K562 (cell line): Measurements from ENCODE around the gene CCSAP. TPM values are rescaled to one million over a fixed set of nuclear protein-coding genes. Genes with fewer than 3 reads are reported as not detected.

ENCODE experiments used
- ATAC-seq: fragments of 200-7000 bp; cut with Tn5 transposase; 3 replicates; pipeline ENCODE4 v1.9.1; 2020; ENCODE audit warnings: moderate library complexity
- BruUV-seq: library from RNA; stranded (reverse); fragments of 400-500 nt; replicated peaks from 2 replicates; lab custom pipeline; 2021; lab: Mats Ljungman, UMichigan
- CTCF ChIA-PET: fragments of 300-600 bp; formaldehyde crosslinking; extraction: SDS; loops from one replicate; lab custom pipeline; 2021; ENCODE audit warnings: low intra/inter-chr PET ratio; lab: Yijun Ruan, JAX
- POLR2A ChIA-PET: fragments of 300-600, 350-650 bp; sonication (Branson Sonifier 250); formaldehyde crosslinking; extraction: SDS; loops from one replicate; lab custom pipeline; 2021; ENCODE audit warnings: antibody characterized with exemption, inconsistent platforms; lab: Yijun Ruan, JAX
- DNase-seq, 4 experiments: peaks; one replicate each; pipeline versions ENCODE4 v3.0.0 to v3.0.0-alpha.2; 2011 to 2018; ENCODE audit warnings: low spot score in 3 of 4, mixed read lengths in 3 of 4; ENCODE audit errors: extremely low read depth in 1 of 4
- FAIRE-seq: peaks from 2 replicates; lab custom pipeline; 2011; peaks lifted over from hg19 to GRCh38; lab: Jason Lieb, UNC
- H2AFZ ChIP-seq: 2 replicates; pipeline ENCODE4 v1.6.0; 2011; ENCODE audit warnings: low read depth, low read length, control low read depth, inconsistent platforms
- H3K27ac ChIP-seq: fragments of 200-600 bp; 3 replicates; pipeline ENCODE4 v1.8.0; 2011; ENCODE audit warnings: low read depth, mild to moderate bottlenecking, control low read depth, inconsistent platforms, low read length, moderate library complexity, mixed read lengths; ENCODE audit errors: extremely low read depth
- H3K27me3 ChIP-seq, 2 experiments: fragments of 300-600 bp in 1 of 2; 2 replicates in 1 of 2; 3 replicates in 1 of 2; pipeline versions ENCODE4 v1.6.0 to v1.8.0; 2011; ENCODE audit warnings: inconsistent platforms in 2 of 2, low read length in 2 of 2, mild to moderate bottlenecking in 1 of 2, mixed read lengths in 1 of 2, moderate library complexity in 1 of 2; ENCODE audit not compliant: control insufficient read depth in 2 of 2, insufficient read depth in 2 of 2
- H3K36me3 ChIP-seq: fragments of 300-600 bp; 3 replicates; pipeline ENCODE4 v1.8.0; 2011; ENCODE audit warnings: mild to moderate bottlenecking, low read length, inconsistent platforms; ENCODE audit not compliant: control insufficient read depth, insufficient read depth
- H3K4me1 ChIP-seq, 2 experiments: fragments of 200-600 bp in 1 of 2; replicated peaks in 1 of 2; 2 replicates in 1 of 2; 3 replicates in 1 of 2; pipeline versions ENCODE4 v1.5.1 to v1.8.0; 2011; ENCODE audit warnings: inconsistent platforms in 2 of 2, low read length in 2 of 2, mild to moderate bottlenecking in 1 of 2, mixed read lengths in 1 of 2, moderate library complexity in 1 of 2; ENCODE audit not compliant: control insufficient read depth in 2 of 2, insufficient read depth in 2 of 2
- H3K4me2 ChIP-seq: 2 replicates; pipeline ENCODE4 v1.6.1; 2011; ENCODE audit warnings: low read length, control low read depth, inconsistent platforms, mixed read lengths; ENCODE audit not compliant: insufficient read depth
- H3K4me3 ChIP-seq: fragments of 200-600 bp; sonication (generic), shearing (Covaris generic); 2 replicates; pipeline ENCODE4 v1.5.1; 2016; ENCODE audit warnings: control low read depth, inconsistent platforms
- H3K79me2 ChIP-seq: fragments of 200-600 bp; 3 replicates; pipeline ENCODE4 v1.8.0; 2011; ENCODE audit warnings: low read length, inconsistent platforms; ENCODE audit not compliant: control insufficient read depth, insufficient read depth
- H3K9ac ChIP-seq, 2 experiments: 2 replicates each; pipeline versions ENCODE4 v1.6.0 to v1.6.1; 2011; ENCODE audit warnings: low read depth in 2 of 2, low read length in 2 of 2, control low read depth in 1 of 2, inconsistent platforms in 1 of 2, mild to moderate bottlenecking in 1 of 2, mixed read lengths in 1 of 2; ENCODE audit not compliant: insufficient read depth in 1 of 2
- H3K9me1 ChIP-seq: one replicate; pipeline ENCODE4 v1.6.0; 2011; ENCODE audit warnings: inconsistent platforms, mild to moderate bottlenecking, low read length, moderate library complexity; ENCODE audit not compliant: control insufficient read depth, insufficient read depth
- H3K9me3 ChIP-seq: replicated peaks from 2 replicates; pipeline ENCODE4 v1.5.1; 2011; ENCODE audit warnings: low read depth, low read length, inconsistent platforms; ENCODE audit not compliant: control insufficient read depth, insufficient read depth
- H4K20me1 ChIP-seq: replicated peaks from 2 replicates; pipeline ENCODE4 v1.6.1; 2011; ENCODE audit warnings: low read length, inconsistent platforms, mixed read lengths; ENCODE audit not compliant: control insufficient read depth, insufficient read depth
- PHF21A ChIP-seq: fragments of 450-650 bp; IDR thresholded peaks from 2 replicates; pipeline ENCODE4 v1.6.1; 2017; ENCODE audit warnings: low read depth, borderline replicate concordance
- TFE3 ChIP-seq: fragments of 450-650 bp; formaldehyde crosslinking; IDR thresholded peaks from 2 replicates; pipeline ENCODE4 v1.4.0; 2020; ENCODE audit warnings: mild to moderate bottlenecking, mixed read lengths
- THRAP3 ChIP-seq: fragments of 450-650 bp; IDR thresholded peaks from 2 replicates; pipeline ENCODE4 v1.6.1; 2016; ENCODE audit warnings: mild to moderate bottlenecking, inconsistent platforms, borderline replicate concordance
- ZBTB17 ChIP-seq: fragments of 450-650 bp; formaldehyde crosslinking; IDR thresholded peaks from 2 replicates; pipeline ENCODE4 v1.4.0; 2020; ENCODE audit warnings: mild to moderate bottlenecking
- ZBTB26 ChIP-seq: fragments of 450-650 bp; formaldehyde crosslinking; IDR thresholded peaks from 2 replicates; pipeline ENCODE4 v1.4.0; 2022; ENCODE audit warnings: missing genetic modification characterization
- ZBTB7A ChIP-seq: IDR thresholded peaks from 2 replicates; pipeline ENCODE4 v1.6.1; 2011; ENCODE audit warnings: low read depth, mild to moderate bottlenecking, low read length, moderate library complexity, borderline replicate concordance; ENCODE audit not compliant: control insufficient read depth
- WGBS: fragments of 100-300 bp; shearing (Covaris generic); methylation state at CpG from one replicate; pipeline ENCODE4 v1.1.6; 2016; ENCODE audit warnings: low coverage, mixed read lengths; ENCODE audit not compliant: insufficient coverage; ENCODE audit errors: missing lambda C conversion rate; 5-methylcytosine and 5-hydroxymethylcytosine counted together
- in situ Hi-C: fragments of 300-500 bp; cut with MboI; formaldehyde crosslinking; loops from 4 replicates; pipeline ENCODE4 v1.15.0; 2018; ENCODE audit warnings: inconsistent platforms, mixed read lengths
- intact Hi-C: fragments of 100-400 bp; cut with micrococcal nuclease; formaldehyde crosslinking; loops from 2 replicates; pipeline ENCODE4 v1.14.2; 2022
- polyA plus RNA-seq, 8 experiments: library from polyadenylated mRNA; depleted of rRNA in 4 of 8; stranded (reverse) in 5 of 8; unstranded in 3 of 8; fragments of >200 nt; fragmentation: Nextera tagmentation in 2 of 8; fragmentation: Illumina TruSeq in 1 of 8; extraction: Ambion mirVana in 2 of 8; extraction: Trizol in 1 of 8; gene quantifications; 2 replicates each; pipeline versions ENCODE4 v1.2.1 to v1.2.3, GENCODE V29; 2011 to 2014; ENCODE audit warnings: inconsistent platforms in 1 of 8, missing spikeins in 1 of 8
- total RNA-seq, 7 experiments: library from RNA; depleted of rRNA in 6 of 7; stranded (reverse); fragments of >200 nt in 6 of 7; fragmentation: Illumina TruSeq in 2 of 7; extraction: Trizol in 2 of 7; gene quantifications; 2 replicates each; pipeline versions ENCODE4 v1.2.1 to v1.2.3, GENCODE V29; 2011 to 2021; ENCODE audit warnings: low replicate concordance in 1 of 7

Gene CCSAP
- total and polyA plus RNA-seq, 9 of the 15 experiments (the other 6 are each of a cell fraction or from before 2014, with no cell fraction given), result 3.6 to 15.9 (median 9.5) TPM

- Histone ChIP-seq H3K36me3 (no peaks in the 10 kb centered on the region), H3K79me2 (no peaks in the 10 kb centered on the region), H2AFZ (no peak overlapping the region), H3K9ac (no peak overlapping the region), H3K4me3 (no peak overlapping the region), H4K20me1 (no peaks in the 10 kb centered on the region), H3K9me1 (no peaks in the 10 kb centered on the region), H3K27ac (no peak overlapping the region), H3K4me2 (no peak overlapping the region), H3K4me1 (no peaks in the 10 kb centered on the region), H3K9me3 (no peaks in the 10 kb centered on the region), H3K27me3 (peaks cover 24 to 44% of the 10 kb centered on the region in 2 experiments)
- intact Hi-C loops (no loop called here), in situ Hi-C loops (no loop called here)
- TF ChIP-seq TFE3 (CRISPR knock-in tag) (no peak), ZBTB26 (no peak), ZBTB7A (no peak), PHF21A (no peak), ZBTB17 (no peak), THRAP3 (no peak)
- ATAC-seq (no peak), FAIRE-seq (no peak), DNase-seq (no peak)
- CTCF ChIA-PET, result no interaction called here
- POLR2A ChIA-PET, result interaction anchor here (0.9 to 1.0 kb wide), 2 partner anchors 10 to 33 kb away, joined by 3 read pairs; no protein-coding TSS in a partner anchor
- BruUV-seq, result no TSS peak
- WGBS, result 2% methylated on average over 4 of the region's 4 CpGs
Observed at GRCh38 chr1:229360420-229360819, 17.6 kb upstream of the CCSAP start.
